Calu3 (cell line): ENCODE data around the gene TMED1. TPM values are rescaled to one million over a fixed set of nuclear protein-coding genes. Genes with fewer than 3 reads are reported as not detected.

Source experiments
- BruUV-seq: library from RNA; stranded (reverse); fragments of 400-500 nt; replicated peaks from 2 replicates; lab custom pipeline; 2021; lab: Mats Ljungman, UMichigan
- CTCF ChIA-PET: fragments of 300-600 bp; sonication (Branson Sonifier 250); formaldehyde crosslinking; loops from one replicate; lab custom pipeline; 2022; ENCODE audit warnings: antibody characterized with exemption; lab: Charles Lee
- DNase-seq: peaks from one replicate; pipeline ENCODE4 v3.0.0; 2022
- H3K27ac Mint-ChIP-seq: one replicate; pipeline ENCODE4 v1.8.0; 2022; ENCODE audit warnings: mixed read lengths; ENCODE audit not compliant: unreplicated experiment
- H3K27me3 Mint-ChIP-seq: one replicate; pipeline ENCODE4 v1.8.0; 2022; ENCODE audit warnings: mixed read lengths; ENCODE audit not compliant: unreplicated experiment
- H3K36me3 Mint-ChIP-seq: one replicate; pipeline ENCODE4 v1.8.0; 2022; ENCODE audit warnings: mild to moderate bottlenecking, moderate library complexity, mixed read lengths; ENCODE audit not compliant: insufficient read depth, unreplicated experiment
- H3K4me1 Mint-ChIP-seq: one replicate; pipeline ENCODE4 v1.8.0; 2022; ENCODE audit warnings: mild to moderate bottlenecking, low read depth, mixed read lengths; ENCODE audit not compliant: unreplicated experiment
- H3K4me3 Mint-ChIP-seq: one replicate; pipeline ENCODE4 v1.8.0; 2022; ENCODE audit warnings: mild to moderate bottlenecking, low read depth, moderate library complexity, mixed read lengths; ENCODE audit not compliant: unreplicated experiment
- H3K9me3 Mint-ChIP-seq: one replicate; pipeline ENCODE4 v1.8.0; 2022; ENCODE audit warnings: low read depth, mixed read lengths; ENCODE audit not compliant: unreplicated experiment
- intact Hi-C: fragments of 100-400 bp; cut with micrococcal nuclease; formaldehyde crosslinking; loops from one replicate; pipeline ENCODE4 v1.10.0; 2022; ENCODE audit not compliant: unreplicated experiment
- total RNA-seq: library from RNA; stranded (reverse); gene quantifications from 2 replicates; pipeline ENCODE4 v1.2.3, GENCODE V29; 2022
- TF ChIP-seq, protein P1 (sequence below): fragments of 200-600 bp; IDR thresholded peaks from one replicate; pipeline ENCODE4 v1.8.0; 2022; ENCODE audit warnings: antibody characterized with exemption; ENCODE audit not compliant: unreplicated experiment

Gene TMED1
- total RNA-seq, 1 experiment from 2014 or later: 20.7 TPM

DNA sequence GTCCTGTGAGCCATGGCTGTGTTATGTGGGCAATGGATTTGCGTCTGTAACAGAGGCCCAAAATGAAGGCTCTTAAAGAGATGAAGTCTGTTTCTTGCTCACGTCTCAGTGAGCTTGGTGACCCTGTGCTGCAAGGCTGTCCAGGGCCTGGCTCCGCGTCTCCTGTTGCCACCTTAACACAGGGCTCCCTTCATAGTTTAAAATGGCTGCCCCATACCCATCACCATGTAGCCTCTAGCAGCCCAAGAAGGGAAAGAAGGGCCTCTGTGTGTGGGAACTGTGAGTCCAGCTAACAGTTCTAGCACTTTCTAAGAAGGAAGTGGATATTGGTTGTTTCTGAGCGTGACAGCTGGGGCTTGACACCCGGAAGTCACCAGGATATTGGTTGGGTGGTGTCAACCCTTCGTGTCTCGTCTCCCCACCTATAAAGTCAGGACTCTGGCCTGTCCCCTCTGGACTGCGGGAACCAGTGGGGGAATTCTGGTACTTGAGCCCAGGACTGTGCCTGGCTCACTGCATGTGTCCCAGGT, 20.9 kb downstream of the TMED1 start:
- no TSS peak for BruUV-seq
- intact Hi-C loops: no loop called here
- no peak overlapping the region for H3K4me3 Mint-ChIP-seq
- H3K4me1 Mint-ChIP-seq: no peaks in the 10 kb centered on the region
- peaks cover 13% of the 10 kb centered on the region for H3K36me3 Mint-ChIP-seq
- H3K9me3 Mint-ChIP-seq: no peaks in the 10 kb centered on the region
- no peak overlapping the region for H3K27ac Mint-ChIP-seq
- TF ChIP-seq, protein P1, sequence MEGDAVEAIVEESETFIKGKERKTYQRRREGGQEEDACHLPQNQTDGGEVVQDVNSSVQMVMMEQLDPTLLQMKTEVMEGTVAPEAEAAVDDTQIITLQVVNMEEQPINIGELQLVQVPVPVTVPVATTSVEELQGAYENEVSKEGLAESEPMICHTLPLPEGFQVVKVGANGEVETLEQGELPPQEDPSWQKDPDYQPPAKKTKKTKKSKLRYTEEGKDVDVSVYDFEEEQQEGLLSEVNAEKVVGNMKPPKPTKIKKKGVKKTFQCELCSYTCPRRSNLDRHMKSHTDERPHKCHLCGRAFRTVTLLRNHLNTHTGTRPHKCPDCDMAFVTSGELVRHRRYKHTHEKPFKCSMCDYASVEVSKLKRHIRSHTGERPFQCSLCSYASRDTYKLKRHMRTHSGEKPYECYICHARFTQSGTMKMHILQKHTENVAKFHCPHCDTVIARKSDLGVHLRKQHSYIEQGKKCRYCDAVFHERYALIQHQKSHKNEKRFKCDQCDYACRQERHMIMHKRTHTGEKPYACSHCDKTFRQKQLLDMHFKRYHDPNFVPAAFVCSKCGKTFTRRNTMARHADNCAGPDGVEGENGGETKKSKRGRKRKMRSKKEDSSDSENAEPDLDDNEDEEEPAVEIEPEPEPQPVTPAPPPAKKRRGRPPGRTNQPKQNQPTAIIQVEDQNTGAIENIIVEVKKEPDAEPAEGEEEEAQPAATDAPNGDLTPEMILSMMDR: no peak
- no peaks in the 10 kb centered on the region for H3K27me3 Mint-ChIP-seq
- no peak for DNase-seq
- CTCF ChIA-PET: no interaction called here

DNA sequence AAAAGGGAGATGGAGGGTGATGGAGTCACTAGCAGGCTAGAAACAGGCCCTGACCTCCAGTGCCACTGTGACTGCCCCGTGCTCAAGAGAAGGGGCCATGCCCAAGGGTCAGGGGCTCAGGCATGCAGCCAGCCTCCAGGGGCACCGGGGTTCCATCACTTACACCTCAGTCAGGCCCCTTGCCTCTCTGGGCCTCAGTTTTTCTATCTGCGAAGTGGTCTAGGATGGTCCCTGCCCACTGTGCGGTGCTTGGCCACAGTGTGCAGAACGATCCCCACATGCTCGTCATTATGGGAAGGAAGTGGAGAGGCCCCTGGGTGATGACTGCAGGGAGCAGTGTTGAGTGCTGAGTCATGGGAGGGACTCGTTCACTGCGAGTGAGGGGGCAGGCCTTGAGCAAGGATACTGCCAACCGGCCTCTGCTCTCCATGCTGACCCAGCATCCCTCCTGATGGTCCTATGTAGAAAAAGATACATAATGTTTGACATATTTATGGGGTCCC, 23.1 kb downstream of the TMED1 start:
- no TSS peak for BruUV-seq
- H3K27ac Mint-ChIP-seq: no peak overlapping the region
- H3K9me3 Mint-ChIP-seq: peaks cover 2% of the 10 kb centered on the region
- CTCF ChIA-PET: interaction anchor here (0.6 kb wide), 1 partner anchor 42 kb away, joined by 3 read pairs; no protein-coding TSS in a partner anchor
- intact Hi-C loops: no loop called here
- H3K4me1 Mint-ChIP-seq: peaks cover 16% of the 10 kb centered on the region
- H3K4me3 Mint-ChIP-seq: no peak overlapping the region
- no peak for DNase-seq
- TF ChIP-seq, protein P1: no peak
- H3K36me3 Mint-ChIP-seq: peaks cover 19% of the 10 kb centered on the region
- no peaks in the 10 kb centered on the region for H3K27me3 Mint-ChIP-seq

DNA sequence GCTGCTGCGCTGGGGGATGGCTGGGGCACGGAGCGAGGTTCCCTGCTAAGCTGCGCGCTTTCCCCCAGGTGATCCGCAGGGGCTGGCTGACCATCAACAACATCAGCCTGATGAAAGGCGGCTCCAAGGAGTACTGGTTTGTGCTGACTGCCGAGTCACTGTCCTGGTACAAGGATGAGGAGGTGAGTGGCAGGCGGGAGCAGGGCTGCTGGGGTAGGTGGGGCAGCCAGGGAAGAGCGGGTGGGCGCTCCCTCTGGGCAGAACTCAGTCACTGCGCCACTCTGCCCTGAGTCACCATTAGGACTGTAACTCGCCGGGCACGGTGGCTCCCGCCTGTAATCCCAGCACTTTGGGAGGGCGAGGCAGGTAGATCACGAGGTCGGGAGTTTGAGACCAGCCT, 23.8 kb downstream of the TMED1 start:
- CTCF ChIA-PET: no interaction called here
- TF ChIP-seq, protein P1: no peak
- Mint-ChIP-seq H3K36me3 (peaks cover 19% of the 10 kb centered on the region), H3K4me1 (peaks cover 16% of the 10 kb centered on the region), H3K9me3 (peaks cover 2% of the 10 kb centered on the region), H3K27me3 (no peaks in the 10 kb centered on the region), H3K27ac (no peak overlapping the region), H3K4me3 (no peak overlapping the region)
- DNase-seq: no peak
- BruUV-seq: no TSS peak
- intact Hi-C loops: no loop called here

DNA sequence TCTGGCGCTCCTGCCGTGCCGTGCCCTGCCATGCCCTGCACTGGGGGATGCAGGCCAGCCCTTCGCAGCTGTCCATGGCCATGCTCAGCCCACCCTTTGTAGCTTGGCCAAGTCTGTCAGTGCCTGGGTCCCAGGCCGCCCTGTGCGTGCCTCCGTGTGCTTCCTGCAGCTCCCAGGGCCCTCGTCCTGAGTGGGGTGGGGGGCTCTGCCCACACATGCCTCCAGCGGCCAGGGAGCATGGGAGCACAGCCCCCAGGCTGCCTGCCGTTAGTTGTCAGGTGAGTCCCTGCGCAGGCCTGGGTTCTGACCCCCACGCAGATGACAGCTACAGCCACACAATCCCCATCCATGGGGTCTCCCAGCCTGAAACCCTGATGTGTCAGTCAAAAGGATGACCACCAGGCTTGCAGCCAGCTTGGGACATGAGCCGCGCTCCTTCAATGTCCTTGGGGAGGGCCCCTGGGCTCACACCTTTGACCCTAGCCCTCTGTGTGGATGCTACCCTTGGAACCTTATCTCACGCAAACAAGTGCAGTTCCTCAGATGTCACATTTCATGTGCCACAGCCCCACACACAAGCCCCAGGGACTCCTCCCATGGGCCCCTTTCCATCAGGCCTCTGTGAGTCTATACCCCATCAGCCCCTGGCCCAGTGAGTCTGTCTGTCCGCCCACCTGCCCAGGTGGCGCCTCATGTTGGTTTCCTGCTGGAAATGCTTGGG, 24.5 kb downstream of the TMED1 start:
- Mint-ChIP-seq H3K9me3 (peaks cover 2% of the 10 kb centered on the region), H3K27me3 (no peaks in the 10 kb centered on the region), H3K36me3 (peaks cover 19% of the 10 kb centered on the region), H3K4me3 (no peak overlapping the region), H3K4me1 (peaks cover 16% of the 10 kb centered on the region), H3K27ac (no peak overlapping the region)
- intact Hi-C loops: no loop called here
- TF ChIP-seq, protein P1: no peak
- CTCF ChIA-PET: no interaction called here
- BruUV-seq: no TSS peak
- no peak for DNase-seq
